Activated CD8-positive, alpha-beta memory T cell treated with anti-CD3 and anti-CD28 coated beads, Interleukin-2, amount 50 U/mL, for 4 hours (primary cell): ENCODE measurements around the gene PAXX.

ENCODE experiments used
- DNase-seq: peaks from one replicate; pipeline ENCODE4 v3.0.0-alpha.2; 2020

PAXX gene

GRCh38 chr9:137006116-137007003 lies 14.1 kb downstream of the PAXX start:
- no peak for DNase-seq

- no peak for DNase-seq
Observed at GRCh38 chr9:137007108-137007815, 15.0 kb downstream of the PAXX start.

- DNase-seq: no peak
Observed at GRCh38 chr9:137007816-137008270, 15.6 kb downstream of the PAXX start.

- no peak for DNase-seq
Observed at GRCh38 chr9:137008312-137008711, 16.1 kb downstream of the PAXX start.

- no peak for DNase-seq
Observed at GRCh38 chr9:137009217-137009616, 17.0 kb downstream of the PAXX start.

- DNase-seq: no peak
Observed at GRCh38 chr9:137009938-137010732, 17.9 kb downstream of the PAXX start.

GRCh38 chr9:137011156-137011555 lies 18.9 kb downstream of the PAXX start:
- DNase-seq: no peak

GRCh38 chr9:137011907-137012675 lies 19.9 kb downstream of the PAXX start:
- DNase-seq: no peak

- no peak for DNase-seq
Observed at GRCh38 chr9:137012694-137013570, 20.7 kb downstream of the PAXX start.

- no peak for DNase-seq
Observed at GRCh38 chr9:137013571-137013940, 21.3 kb downstream of the PAXX start.

GRCh38 chr9:137014166-137014565 lies 21.9 kb downstream of the PAXX start:
- no peak for DNase-seq

GRCh38 chr9:137014776-137015539 lies 22.7 kb downstream of the PAXX start:
- DNase-seq: no peak

GRCh38 chr9:137015540-137015930 lies 23.3 kb downstream of the PAXX start:
- no peak for DNase-seq

GRCh38 chr9:137015976-137016375 lies 23.8 kb downstream of the PAXX start:
- no peak for DNase-seq

- DNase-seq: no peak
Observed at GRCh38 chr9:137016436-137016835, 24.2 kb downstream of the PAXX start.

GRCh38 chr9:137017071-137017470 lies 24.8 kb downstream of the PAXX start:
- DNase-seq: no peak

- no peak for DNase-seq
Observed at GRCh38 chr9:137017791-137018497, 25.7 kb downstream of the PAXX start.

- DNase-seq: no peak
Observed at GRCh38 chr9:137018761-137019559, 26.7 kb downstream of the PAXX start.
